Keratinocyte (primary cell): ENCODE results near the gene PLEKHH2. TPM values are rescaled to one million over a fixed set of nuclear protein-coding genes. Genes with fewer than 3 reads are reported as not detected.

Source experiments
- DNase-seq: peaks from one replicate; pipeline ENCODE4 v3.0.0-alpha.2; 2011; ENCODE audit warnings: low read depth, missing footprints, low spot score
- FAIRE-seq: peaks from 2 replicates; lab custom pipeline; 2011; peaks lifted over from hg19 to GRCh38; lab: Jason Lieb, UNC
- H2AFZ ChIP-seq: 2 replicates; pipeline ENCODE4 v1.6.0; 2012; ENCODE audit warnings: low read length, control low read depth, inconsistent platforms; ENCODE audit not compliant: control insufficient read depth
- H3K27ac ChIP-seq: 2 replicates; pipeline ENCODE4 v1.5.1; 2011; ENCODE audit warnings: low read length; ENCODE audit not compliant: control insufficient read depth, insufficient read depth
- H3K27me3 ChIP-seq: 3 replicates; pipeline ENCODE4 v1.6.0; 2011; ENCODE audit warnings: low read length; ENCODE audit not compliant: control insufficient read depth, insufficient read depth; ENCODE audit errors: extremely low read depth
- H3K36me3 ChIP-seq, 2 experiments: 2 replicates in 1 of 2; 3 replicates in 1 of 2; pipeline ENCODE4 v1.5.1; 2011; ENCODE audit warnings: low read length in 2 of 2, mild to moderate bottlenecking in 1 of 2; ENCODE audit not compliant: control insufficient read depth in 2 of 2, insufficient read depth in 2 of 2; ENCODE audit errors: extremely low read depth in 1 of 2
- H3K4me1 ChIP-seq: 3 replicates; pipeline ENCODE4 v1.5.1; 2011; ENCODE audit warnings: low read length; ENCODE audit not compliant: control insufficient read depth, insufficient read depth; ENCODE audit errors: extremely low read depth
- H3K4me2 ChIP-seq: 3 replicates; pipeline ENCODE4 v1.6.0; 2011; ENCODE audit warnings: low read depth, low read length; ENCODE audit not compliant: control insufficient read depth, insufficient read depth; ENCODE audit errors: extremely low read depth
- H3K4me3 ChIP-seq, 3 experiments: fragments of 200-600 bp in 1 of 3; sonication (generic) in 1 of 3; 2 replicates in 2 of 3; 3 replicates in 1 of 3; pipeline ENCODE4 v1.5.1; 2011 to 2016; ENCODE audit warnings: low read length in 3 of 3, mild to moderate bottlenecking in 3 of 3, control low read depth in 2 of 3, inconsistent platforms in 1 of 3, low read depth in 1 of 3, mixed read lengths in 1 of 3, mixed run types in 1 of 3, moderate library complexity in 1 of 3; ENCODE audit not compliant: control insufficient read depth in 2 of 3, insufficient read depth in 2 of 3; ENCODE audit errors: extremely low read depth in 1 of 3
- H3K79me2 ChIP-seq: 2 replicates; pipeline ENCODE4 v1.6.0; 2012; ENCODE audit warnings: low read length; ENCODE audit not compliant: control insufficient read depth, insufficient read depth
- H3K9ac ChIP-seq: 3 replicates; pipeline ENCODE4 v1.6.0; 2011; ENCODE audit warnings: low read length; ENCODE audit not compliant: control insufficient read depth, insufficient read depth; ENCODE audit errors: extremely low read depth
- H3K9me1 ChIP-seq: 3 replicates; pipeline ENCODE4 v1.6.0; 2011; ENCODE audit warnings: low read length; ENCODE audit not compliant: control insufficient read depth, insufficient read depth; ENCODE audit errors: extremely low read depth
- H3K9me3 ChIP-seq: 2 replicates; pipeline ENCODE4 v1.5.1; 2012; ENCODE audit warnings: low read depth, low read length; ENCODE audit not compliant: control insufficient read depth
- H4K20me1 ChIP-seq: 3 replicates; pipeline ENCODE4 v1.6.0; 2011; ENCODE audit warnings: low read length; ENCODE audit not compliant: control insufficient read depth, insufficient read depth; ENCODE audit errors: extremely low read depth
- CTCF ChIP-seq, 3 experiments: IDR thresholded peaks in 1 of 3; conservative IDR thresholded peaks in 1 of 3; optimal IDR thresholded peaks in 1 of 3; 2 replicates in 2 of 3; 3 replicates in 1 of 3; pipeline versions ENCODE3 to v1.5.1; 2011; ENCODE audit warnings: low read length in 3 of 3, mild to moderate bottlenecking in 3 of 3, moderate library complexity in 2 of 3, control low read depth in 1 of 3, inconsistent platforms in 1 of 3; ENCODE audit not compliant: insufficient read depth in 2 of 3; ENCODE audit errors: extremely low read depth in 1 of 3
- EZH2 ChIP-seq: IDR thresholded peaks from one replicate; pipeline ENCODE4 v1.6.1; 2012; ENCODE audit warnings: inconsistent platforms, mild to moderate bottlenecking, low read length, moderate library complexity
- dilution Hi-C: fragments of 300-500 bp; cut with MboI; formaldehyde crosslinking; loops from one replicate; pipeline ENCODE4 v1.7.0; 2020; ENCODE audit warnings: low sequenced_read_pairs; ENCODE audit not compliant: extremely low pct_ligation_motif_present
- polyA plus RNA-seq, 5 experiments: library from polyadenylated mRNA; depleted of rRNA in 3 of 5; stranded (reverse) in 3 of 5; stranded (forward) in 1 of 5; unstranded in 1 of 5; fragments of >200 nt; gene quantifications; 1 replicate in 1 of 5; 2 replicates in 3 of 5; 3 replicates in 1 of 5; pipeline versions ENCODE4 v1.2.1 to v1.2.3, GENCODE V29; 2011 to 2012; ENCODE audit warnings: missing spikeins in 2 of 5, low read depth in 1 of 5, low replicate concordance in 1 of 5

Gene PLEKHH2
- polyA plus RNA-seq, 1 donor (not counting 4 experiments of a cell fraction or from before 2014, with no cell fraction given), result 1.3 TPM

GRCh38 chr2:43610361-43610760 is 26.7 kb upstream of the PLEKHH2 start:
- Histone ChIP-seq H3K4me3 (no peak overlapping the region), H4K20me1 (no peaks in the 10 kb centered on the region), H3K9ac (no peak overlapping the region), H3K4me1 (no peaks in the 10 kb centered on the region), H2AFZ (no peak overlapping the region), H3K27ac (no peak overlapping the region), H3K79me2 (no peaks in the 10 kb centered on the region), H3K4me2 (no peak overlapping the region), H3K36me3 (no peaks in the 10 kb centered on the region), H3K9me1 (no peaks in the 10 kb centered on the region), H3K27me3 (no peaks in the 10 kb centered on the region), H3K9me3 (no peaks in the 10 kb centered on the region)
- FAIRE-seq, result no peak
- TF ChIP-seq CTCF (optimal IDR thresholded peaks at IDR 0.05 in 1 of 3, IDR thresholded peaks at IDR 0.05 in 1 of 3, conservative IDR thresholded peaks at IDR 0.05 in 1 of 3; ENCODE audit: extremely low read depth in 1 of 3, insufficient read depth in 2 of 3, low read length in 3 of 3) (no peak), EZH2 (no peak)
- dilution Hi-C loops, result no loop called here
- DNase-seq, result no peak

- H3K9ac ChIP-seq, result no peak overlapping the region
- dilution Hi-C loops, result no loop called here
- no peak overlapping the region for H3K27ac ChIP-seq
- FAIRE-seq, result peak; percentile 80
- peak; percentile 56 for DNase-seq
- H2AFZ ChIP-seq, result no peak overlapping the region
- H3K4me1 ChIP-seq, result no peaks in the 10 kb centered on the region
- no peaks in the 10 kb centered on the region for H3K27me3 ChIP-seq
- H3K4me2 ChIP-seq, result no peak overlapping the region
- H3K9me3 ChIP-seq, result no peaks in the 10 kb centered on the region
- H3K9me1 ChIP-seq, result no peaks in the 10 kb centered on the region
- no peak overlapping the region for H3K4me3 ChIP-seq
- no peaks in the 10 kb centered on the region for H4K20me1 ChIP-seq
- H3K79me2 ChIP-seq, result no peaks in the 10 kb centered on the region
- TF ChIP-seq EZH2, result no peak
- peak; percentile 85 to 92 (median 85) for TF ChIP-seq CTCF (optimal IDR thresholded peaks at IDR 0.05 in 1 of 3, IDR thresholded peaks at IDR 0.05 in 1 of 3, conservative IDR thresholded peaks at IDR 0.05 in 1 of 3; ENCODE audit: extremely low read depth in 1 of 3, insufficient read depth in 2 of 3, low read length in 3 of 3)
- no peaks in the 10 kb centered on the region for H3K36me3 ChIP-seq
Observed at GRCh38 chr2:43611987-43612894, 24.8 kb upstream of the PLEKHH2 start.
